CD4-positive, alpha-beta memory T cell (primary cell): ENCODE data around the gene CLRN1. TPM values are rescaled to one million over a fixed set of nuclear protein-coding genes. Genes with fewer than 3 reads are reported as not detected.

Source experiments
- CTCF ChIA-PET: fragments of 350-600 bp; sonication (Branson Sonifier 250); formaldehyde crosslinking; loops from one replicate; lab custom pipeline; 2021; ENCODE audit warnings: inconsistent platforms; ENCODE audit not compliant: partially characterized antibody; lab: Charles Lee
- POLR2A ChIA-PET: fragments of 350-600 bp; sonication (Branson Sonifier 250); formaldehyde crosslinking; loops from one replicate; lab custom pipeline; 2021; ENCODE audit not compliant: partially characterized antibody; lab: Charles Lee
- DNase-seq, 5 donors: peaks; one replicate each; pipeline versions ENCODE4 v3.0.0 to v3.0.0-alpha.2; 2020 to 2022; ENCODE audit warnings: mixed read lengths in 1 of 5
- H3K27ac ChIP-seq: one replicate; pipeline ENCODE4 v1.7.0; 2013; ENCODE audit warnings: low read depth, low read length
- H3K27me3 ChIP-seq: 2 replicates; pipeline ENCODE4 v1.7.0; 2013; ENCODE audit warnings: mild to moderate bottlenecking, low read length, moderate library complexity; ENCODE audit not compliant: insufficient read depth
- H3K36me3 ChIP-seq: 2 replicates; pipeline ENCODE4 v1.7.0; 2013; ENCODE audit warnings: mild to moderate bottlenecking, low read length, moderate library complexity; ENCODE audit not compliant: insufficient read depth
- H3K4me1 ChIP-seq: 2 replicates; pipeline ENCODE4 v1.7.0; 2013; ENCODE audit warnings: mild to moderate bottlenecking, low read length, moderate library complexity; ENCODE audit not compliant: insufficient read depth
- H3K4me3 ChIP-seq, 2 donors: one replicate each; pipeline ENCODE4 v1.7.0; 2013; ENCODE audit warnings: low read length in 2 of 2, mild to moderate bottlenecking in 1 of 2
- H3K9me3 ChIP-seq, 2 donors: one replicate each; pipeline ENCODE4 v1.7.0; 2013; ENCODE audit warnings: low read length in 2 of 2, control low read depth in 1 of 2; ENCODE audit not compliant: control insufficient read depth in 1 of 2
- H3K27ac Mint-ChIP-seq, 7 donors: one replicate each; pipeline ENCODE4 v1.8.0; 2020 to 2021; ENCODE audit warnings: mixed read lengths in 7 of 7, mild to moderate bottlenecking in 6 of 7, inconsistent platforms in 3 of 7, moderate library complexity in 3 of 7
- H3K27me3 Mint-ChIP-seq, 2 donors: one replicate each; pipeline ENCODE4 v1.8.0; 2020 to 2021; ENCODE audit warnings: mixed read lengths in 2 of 2
- H3K36me3 Mint-ChIP-seq, 2 donors: one replicate each; pipeline ENCODE4 v1.8.0; 2020 to 2021; ENCODE audit warnings: mixed read lengths in 2 of 2, inconsistent platforms in 1 of 2, mild to moderate bottlenecking in 1 of 2
- H3K4me1 Mint-ChIP-seq, 4 donors: one replicate each; pipeline ENCODE4 v1.8.0; 2020 to 2021; ENCODE audit warnings: mixed read lengths in 4 of 4, mild to moderate bottlenecking in 1 of 4
- H3K4me3 Mint-ChIP-seq, 8 donors: one replicate each; pipeline ENCODE4 v1.8.0; 2020 to 2021; ENCODE audit warnings: mixed read lengths in 8 of 8, mild to moderate bottlenecking in 7 of 8, moderate library complexity in 6 of 8, inconsistent platforms in 3 of 8
- H3K9me3 Mint-ChIP-seq, 8 donors: one replicate each; pipeline ENCODE4 v1.8.0; 2020 to 2021; ENCODE audit warnings: mixed read lengths in 8 of 8, mild to moderate bottlenecking in 5 of 8, inconsistent platforms in 3 of 8, moderate library complexity in 1 of 8
- intact Hi-C: fragments of 100-400 bp; cut with micrococcal nuclease; formaldehyde crosslinking; loops from one replicate; pipeline ENCODE4 v1.15.1; 2023
- polyA plus RNA-seq, 2 donors: library from polyadenylated mRNA; unstranded; fragments of 300-500 nt; fragmentation: Illumina TruSeq; gene quantifications; one replicate each; pipeline ENCODE4 v1.2.3, GENCODE V29; 2021
- total RNA-seq, 2 experiments: library from RNA; stranded (reverse); gene quantifications; one replicate each; pipeline ENCODE4 v1.2.3, GENCODE V29; 2021

CLRN1 gene
- total and polyA plus RNA-seq, 4 experiments from 2014 or later, result not detected

DNA sequence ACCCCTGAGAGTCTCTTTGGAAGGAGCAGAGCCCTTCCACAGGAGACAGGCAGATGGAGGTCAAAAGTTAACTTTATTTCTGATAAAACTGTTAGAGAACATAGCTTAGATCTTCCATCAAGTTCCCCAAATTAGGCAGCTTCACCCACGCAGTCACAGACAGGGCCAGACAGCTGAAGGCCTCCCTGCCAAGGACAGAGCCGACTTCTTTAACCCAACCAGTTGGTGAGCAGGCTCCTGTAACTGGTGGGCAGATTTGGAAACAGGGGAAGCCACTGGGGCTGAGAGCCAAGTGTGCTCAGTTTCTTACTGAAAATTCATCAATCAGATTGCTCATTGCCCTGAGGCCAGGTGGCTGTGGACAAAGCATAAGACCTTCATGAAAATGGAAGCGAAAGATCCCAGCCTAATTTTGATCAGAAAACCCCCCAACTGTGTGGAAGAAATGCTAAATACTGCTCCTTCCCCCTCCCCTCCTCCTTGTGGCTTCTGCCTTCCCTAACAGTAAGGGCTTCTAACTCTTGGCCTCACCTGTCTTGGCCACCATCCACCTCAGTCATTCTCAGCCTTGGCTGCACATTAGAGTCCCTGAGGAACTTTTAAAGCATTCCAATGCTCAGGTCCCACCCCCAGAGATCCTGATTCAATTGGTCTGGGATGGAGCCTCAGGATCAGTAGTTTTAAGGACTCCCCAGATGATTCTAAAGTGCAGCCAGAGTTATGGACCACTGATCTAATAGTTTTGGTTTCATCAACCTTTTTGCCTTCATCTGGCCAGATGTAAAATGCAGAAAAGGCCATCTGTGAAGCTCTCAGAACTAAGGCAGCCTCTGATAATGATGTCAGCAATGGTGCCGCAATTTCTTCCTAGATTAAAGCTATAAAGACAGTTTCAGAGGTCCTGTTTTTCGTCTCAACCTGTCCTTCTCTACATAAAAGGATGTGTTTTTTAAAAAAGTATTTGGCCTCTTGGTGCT is 11.5 kb downstream of the CLRN1 start:
- Histone ChIP-seq H3K27me3 (no peaks in the 10 kb centered on the region), H3K4me1 (no peaks in the 10 kb centered on the region), H3K4me3 (no peak overlapping the region), H3K9me3 (no peaks in the 10 kb centered on the region), H3K27ac (no peak overlapping the region), H3K36me3 (no peaks in the 10 kb centered on the region)
- Mint-ChIP-seq H3K9me3 (peaks cover 0 to 2% (median 0%) of the 10 kb centered on the region in 8 donors), H3K4me3 (no peak overlapping the region), H3K36me3 (no peaks in the 10 kb centered on the region), H3K27me3 (peaks cover 31 to 33% of the 10 kb centered on the region in 2 donors), H3K4me1 (no peaks in the 10 kb centered on the region), H3K27ac (no peak overlapping the region)
- CTCF ChIA-PET, result no interaction called here
- POLR2A ChIA-PET, result no interaction called here
- intact Hi-C loops, result no loop called here
- DNase-seq, result no peak

DNA sequence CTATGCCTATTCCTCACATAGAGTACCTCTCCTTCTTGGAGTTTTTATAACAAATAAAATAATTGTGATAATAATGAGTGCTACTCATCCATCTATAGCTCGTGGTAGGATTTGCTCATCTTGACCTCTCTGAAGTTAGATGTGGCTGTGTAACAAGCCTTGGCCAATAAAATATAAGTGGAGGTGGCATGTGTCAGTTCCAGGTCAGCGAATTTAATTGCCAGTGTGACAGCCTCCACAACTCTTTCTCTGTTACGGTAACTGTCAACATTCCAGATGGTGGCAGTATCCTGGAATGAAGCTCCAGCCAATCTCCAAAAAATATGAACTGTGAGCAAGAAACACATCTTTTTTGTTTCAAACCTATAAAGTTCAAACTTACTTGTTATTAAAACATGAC is 13.8 kb downstream of the CLRN1 start:
- no peak overlapping the region for H3K27ac Mint-ChIP-seq
- no peak overlapping the region for H3K4me3 Mint-ChIP-seq
- DNase-seq, result no peak
- H3K4me1 Mint-ChIP-seq, result no peaks in the 10 kb centered on the region
- Histone ChIP-seq H3K27ac (no peak overlapping the region), H3K4me1 (no peaks in the 10 kb centered on the region), H3K9me3 (no peaks in the 10 kb centered on the region), H3K36me3 (no peaks in the 10 kb centered on the region), H3K4me3 (no peak overlapping the region), H3K27me3 (no peaks in the 10 kb centered on the region)
- ChIA-PET POLR2A (no interaction called here), CTCF (interaction anchor here (0.7 kb wide), 1 partner anchor 9 kb away, joined by 3 read pairs; no protein-coding TSS in a partner anchor)
- H3K27me3 Mint-ChIP-seq, result peaks cover 23 to 25% of the 10 kb centered on the region in 2 donors
- peaks cover 0 to 2% (median 0%) of the 10 kb centered on the region in 8 donors for H3K9me3 Mint-ChIP-seq
- H3K36me3 Mint-ChIP-seq, result no peaks in the 10 kb centered on the region
- intact Hi-C loops, result no loop called here

DNA sequence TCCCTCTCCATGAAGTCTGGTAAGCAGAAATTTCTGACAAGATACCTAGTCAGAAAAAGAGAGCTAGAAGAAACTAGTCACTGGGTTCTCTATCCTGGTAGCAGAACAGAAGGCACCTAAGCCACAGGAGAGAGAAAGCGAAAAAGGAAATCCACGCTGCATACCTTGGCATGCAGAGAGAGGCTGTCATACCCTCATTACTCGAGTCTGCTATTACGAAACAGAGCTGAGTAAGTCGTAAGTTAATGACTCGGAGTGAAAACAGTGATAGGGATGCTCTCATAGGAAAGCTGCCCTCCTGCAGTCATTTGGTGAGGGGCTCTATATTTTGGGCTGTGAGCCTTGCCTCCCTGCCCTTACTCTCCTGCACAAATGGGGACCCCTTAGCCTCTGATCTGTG is 16.2 kb downstream of the CLRN1 start:
- Histone ChIP-seq H3K36me3 (no peaks in the 10 kb centered on the region), H3K27me3 (no peaks in the 10 kb centered on the region), H3K4me3 (no peak overlapping the region), H3K9me3 (no peaks in the 10 kb centered on the region), H3K27ac (no peak overlapping the region), H3K4me1 (no peaks in the 10 kb centered on the region)
- H3K27ac Mint-ChIP-seq, result no peak overlapping the region
- CTCF ChIA-PET, result no interaction called here
- no peak for DNase-seq
- no peak overlapping the region for H3K4me3 Mint-ChIP-seq
- peaks cover 14 to 22% of the 10 kb centered on the region in 2 donors for H3K27me3 Mint-ChIP-seq
- intact Hi-C loops, result no loop called here
- peaks cover 0 to 4% (median 0%) of the 10 kb centered on the region in 8 donors for H3K9me3 Mint-ChIP-seq
- no peaks in the 10 kb centered on the region for H3K36me3 Mint-ChIP-seq
- H3K4me1 Mint-ChIP-seq, result no peaks in the 10 kb centered on the region
- POLR2A ChIA-PET, result no interaction called here

DNA sequence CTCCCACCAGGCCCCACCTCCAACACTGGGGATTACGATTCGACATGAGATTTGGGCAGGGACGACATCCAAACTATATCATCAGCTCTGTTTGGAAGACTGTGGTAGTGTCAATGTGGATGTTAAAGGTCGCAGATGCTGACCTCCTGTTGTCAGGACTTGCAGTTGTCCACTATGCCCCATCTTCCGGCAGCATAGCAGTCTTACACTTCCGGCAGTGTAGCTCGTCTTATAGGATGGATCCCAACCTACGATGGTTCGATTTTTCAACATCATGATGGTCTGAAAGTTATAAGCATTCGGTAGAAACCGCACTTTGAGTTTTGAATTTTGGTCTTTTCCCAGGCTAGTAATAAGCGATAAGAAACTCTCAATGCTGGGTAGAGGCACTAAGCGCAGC is 20.6 kb downstream of the CLRN1 start:
- Mint-ChIP-seq H3K36me3 (no peaks in the 10 kb centered on the region), H3K27me3 (peaks cover 14 to 18% of the 10 kb centered on the region in 2 donors), H3K4me1 (no peaks in the 10 kb centered on the region), H3K9me3 (peaks cover 0 to 6% (median 0%) of the 10 kb centered on the region in 8 donors), H3K4me3 (no peak overlapping the region), H3K27ac (no peak overlapping the region)
- H3K27me3 ChIP-seq, result no peaks in the 10 kb centered on the region
- no peaks in the 10 kb centered on the region for H3K36me3 ChIP-seq
- H3K9me3 ChIP-seq, result no peaks in the 10 kb centered on the region
- H3K4me1 ChIP-seq, result no peaks in the 10 kb centered on the region
- intact Hi-C loops, result no loop called here
- DNase-seq, result no peak
- ChIA-PET CTCF (no interaction called here), POLR2A (no interaction called here)
- no peak overlapping the region for H3K4me3 ChIP-seq
- no peak overlapping the region for H3K27ac ChIP-seq

DNA sequence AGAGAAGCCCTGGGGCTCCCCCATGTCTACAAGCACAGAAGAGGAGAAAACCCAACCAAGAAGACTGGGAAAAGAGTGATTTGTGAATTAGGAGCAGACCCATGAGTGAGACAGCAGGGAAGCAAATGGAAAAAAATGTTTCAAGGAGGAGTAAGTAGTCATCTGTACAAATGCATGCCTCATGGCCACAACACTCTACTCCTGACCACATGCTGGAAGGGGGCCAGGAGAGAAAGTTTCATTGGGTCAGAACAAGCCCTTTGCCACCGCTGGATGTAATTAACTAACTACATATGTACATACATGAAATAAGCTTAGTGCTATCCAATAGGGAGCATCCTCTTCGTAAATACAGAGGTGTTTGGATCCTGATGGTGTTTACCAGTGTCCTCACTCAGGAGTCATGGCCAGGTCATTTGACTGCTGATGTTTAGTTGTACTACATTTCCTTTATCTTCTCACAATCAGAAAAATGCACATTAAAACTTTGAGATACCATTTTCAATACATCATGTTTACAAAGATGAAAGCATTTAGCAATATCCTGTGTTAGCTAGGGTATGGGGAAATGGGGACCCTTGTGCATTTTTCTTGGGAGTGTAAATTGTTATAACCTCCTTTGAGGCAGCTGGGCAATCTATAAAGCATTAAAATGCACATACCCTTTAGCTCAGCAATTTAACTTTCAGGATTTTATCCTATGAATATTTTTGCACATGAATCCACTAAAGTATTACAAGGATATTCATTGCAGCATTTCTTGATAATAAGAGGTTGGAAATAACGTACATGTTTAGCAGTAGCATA is 27.1 kb downstream of the CLRN1 start:
- intact Hi-C loops, result no loop called here
- Histone ChIP-seq H3K27me3 (no peaks in the 10 kb centered on the region), H3K36me3 (no peaks in the 10 kb centered on the region), H3K4me1 (no peaks in the 10 kb centered on the region), H3K9me3 (no peaks in the 10 kb centered on the region), H3K4me3 (no peak overlapping the region), H3K27ac (no peak overlapping the region)
- DNase-seq, result no peak
- no peaks in the 10 kb centered on the region for H3K4me1 Mint-ChIP-seq
- peaks cover 19 to 36% of the 10 kb centered on the region in 2 donors for H3K27me3 Mint-ChIP-seq
- H3K9me3 Mint-ChIP-seq, result peaks cover 0 to 5% (median under 1%) of the 10 kb centered on the region in 8 donors
- H3K36me3 Mint-ChIP-seq, result no peaks in the 10 kb centered on the region
- no peak overlapping the region for H3K4me3 Mint-ChIP-seq
- POLR2A ChIA-PET, result no interaction called here
- CTCF ChIA-PET, result no interaction called here
- no peak overlapping the region for H3K27ac Mint-ChIP-seq

DNA sequence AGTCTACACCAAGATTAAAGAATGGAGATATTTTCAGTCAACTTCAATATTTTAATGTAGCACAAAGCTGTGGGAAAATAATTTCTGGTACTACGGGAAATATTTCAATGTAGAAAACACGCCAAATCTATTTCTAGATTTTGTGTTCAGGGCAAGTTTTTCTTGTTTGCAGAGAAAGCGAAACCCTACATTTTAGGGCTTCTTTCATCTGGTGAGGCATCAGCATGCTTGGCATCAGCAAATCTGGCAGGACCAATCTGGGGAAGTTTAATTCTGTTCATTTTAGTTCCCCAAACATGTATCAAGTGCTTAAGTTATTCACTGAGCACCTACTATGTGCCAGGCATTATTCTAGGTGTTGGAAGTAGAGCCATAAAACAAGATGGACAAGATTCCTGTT is 30.3 kb downstream of the CLRN1 start:
- H3K4me1 Mint-ChIP-seq, result no peaks in the 10 kb centered on the region

DNA sequence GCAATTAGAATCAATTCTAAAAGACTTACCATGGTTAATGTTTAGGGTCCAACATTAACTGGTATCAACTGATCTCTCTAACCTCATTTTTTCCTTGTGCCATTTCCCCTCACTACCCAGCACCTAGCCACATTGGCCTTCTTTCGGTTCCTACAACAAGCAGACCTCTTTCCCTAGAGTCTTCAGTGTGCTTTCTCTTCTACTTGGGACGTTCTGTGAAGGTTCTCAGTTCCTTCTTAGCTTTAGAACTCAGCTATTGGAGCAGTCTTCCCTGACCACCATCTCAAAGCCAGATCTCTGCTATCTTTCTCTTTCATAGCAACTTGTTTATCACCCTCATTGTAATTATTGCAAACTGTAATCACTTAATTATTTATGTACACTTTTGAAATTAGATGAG is 35.8 kb downstream of the CLRN1 start:
- DNase-seq, result no peak
- Histone ChIP-seq H3K9me3 (no peaks in the 10 kb centered on the region), H3K36me3 (no peaks in the 10 kb centered on the region), H3K4me1 (no peaks in the 10 kb centered on the region), H3K27me3 (no peaks in the 10 kb centered on the region), H3K4me3 (no peak overlapping the region), H3K27ac (no peak overlapping the region)
- Mint-ChIP-seq H3K27ac (no peak overlapping the region), H3K4me3 (no peak overlapping the region), H3K9me3 (peaks cover 0 to 8% (median 0%) of the 10 kb centered on the region in 8 donors), H3K36me3 (no peaks in the 10 kb centered on the region), H3K27me3 (peaks cover 25 to 28% of the 10 kb centered on the region in 2 donors), H3K4me1 (no peaks in the 10 kb centered on the region)
- CTCF ChIA-PET, result no interaction called here
- POLR2A ChIA-PET, result no interaction called here
- intact Hi-C loops, result no loop called here

More for the DNA sequence above, 30.3 kb downstream of the CLRN1 start:
- H3K27ac ChIP-seq, result no peak overlapping the region
- DNase-seq, result no peak
- intact Hi-C loops, result no loop called here
- no peaks in the 10 kb centered on the region for H3K27me3 ChIP-seq
- H3K4me3 ChIP-seq, result no peak overlapping the region
- Mint-ChIP-seq H3K27me3 (peaks cover 25 to 46% of the 10 kb centered on the region in 2 donors), H3K9me3 (peaks cover 0 to 4% (median under 1%) of the 10 kb centered on the region in 8 donors), H3K27ac (no peak overlapping the region), H3K36me3 (no peaks in the 10 kb centered on the region), H3K4me3 (no peak overlapping the region)
- ChIA-PET POLR2A (no interaction called here), CTCF (no interaction called here)
- no peaks in the 10 kb centered on the region for H3K9me3 ChIP-seq
- no peaks in the 10 kb centered on the region for H3K36me3 ChIP-seq
- no peaks in the 10 kb centered on the region for H3K4me1 ChIP-seq
